A549 (cell line): ENCODE data around the gene PTPRD. TPM values are rescaled to one million over a fixed set of nuclear protein-coding genes. Genes with fewer than 3 reads are reported as not detected.

ENCODE experiments used
- ATAC-seq, 2 experiments: fragments of 200-7000 bp in 1 of 2; fragments of >200 bp in 1 of 2; cut with Nextera tagmentation in 1 of 2; cut with Tn5 transposase in 1 of 2; 3 replicates each; pipeline versions ENCODE4 v1.8.0 to v1.9.1; 2018 to 2020; ENCODE audit warnings: mild to moderate bottlenecking in 1 of 2, moderate library complexity in 1 of 2
- CTCF ChIA-PET: fragments of 300-600 bp; sonication (Branson Sonifier 250); formaldehyde crosslinking; extraction: SDS; loops from one replicate; lab custom pipeline; 2021; ENCODE audit warnings: antibody characterized with exemption, inconsistent platforms; lab: Yijun Ruan, JAX
- POLR2A ChIA-PET: fragments of 350-600 bp; formaldehyde crosslinking; extraction: SDS; loops from one replicate; lab custom pipeline; 2021; ENCODE audit warnings: antibody characterized with exemption, inconsistent platforms; lab: Yijun Ruan, JAX
- DNase-seq, 2 experiments: peaks; one replicate each; pipeline versions ENCODE4 v3.0.0 to v3.0.0-alpha.2; 2011 to 2016; ENCODE audit warnings: low read depth in 1 of 2, low spot score in 1 of 2
- FAIRE-seq: peaks from 2 replicates; lab custom pipeline; 2011; peaks lifted over from hg19 to GRCh38; lab: Jason Lieb, UNC
- H3K27ac ChIP-seq, 2 experiments: fragments of >200 bp; sonication (Bioruptor Twin); formaldehyde crosslinking; 3 replicates each; pipeline ENCODE4 v1.5.1; 2016 to 2017
- H3K4me1 ChIP-seq: fragments of >200 bp; sonication (Bioruptor Twin); formaldehyde crosslinking; 3 replicates; pipeline ENCODE4 v1.6.1; 2016
- H3K4me2 ChIP-seq: fragments of >200 bp; sonication (Bioruptor Twin); formaldehyde crosslinking; 3 replicates; pipeline ENCODE4 v1.6.1; 2016
- H3K4me3 ChIP-seq: fragments of >200 bp; sonication (Bioruptor Twin); formaldehyde crosslinking; 3 replicates; pipeline ENCODE4 v1.5.1; 2016
- H3K9me3 ChIP-seq: fragments of >200 bp; sonication (Bioruptor Twin); formaldehyde crosslinking; 3 replicates; pipeline ENCODE4 v1.6.1; 2016
- CBX2 ChIP-seq: fragments of 200-600 bp; sonication (generic); IDR thresholded peaks from 2 replicates; pipeline ENCODE4 v1.6.1; 2016; ENCODE audit warnings: low read depth, mild to moderate bottlenecking, borderline replicate concordance
- CBX8 ChIP-seq: fragments of 200-600 bp; sonication (generic); IDR thresholded peaks from 2 replicates; pipeline ENCODE4 v1.6.1; 2016
- CEBPB ChIP-seq, 2 experiments: fragments of >200 bp in 1 of 2; sonication (Bioruptor Twin) in 1 of 2; formaldehyde crosslinking in 1 of 2; IDR thresholded peaks; 2 replicates each; pipeline ENCODE4 v1.6.1; 2012 to 2016
- CHD4 ChIP-seq: fragments of 200-600 bp; sonication (generic); IDR thresholded peaks from 2 replicates; pipeline ENCODE4 v1.6.1; 2016; ENCODE audit warnings: antibody characterized with exemption, mild to moderate bottlenecking, borderline replicate concordance
- EP300 ChIP-seq, 2 experiments: fragments of >200 bp; sonication (Bioruptor Twin); formaldehyde crosslinking; IDR thresholded peaks; 2 replicates in 1 of 2; 3 replicates in 1 of 2; pipeline ENCODE4 v1.6.1; 2016 to 2017
- FOSB ChIP-seq: fragments of 250-450 bp; sonication (Bioruptor Pico); IDR thresholded peaks from 2 replicates; pipeline ENCODE4 v1.5.0; 2020; ENCODE audit warnings: mild to moderate bottlenecking, moderate library complexity
- FOXS1 ChIP-seq: fragments of 250-450 bp; sonication (Bioruptor Pico); IDR thresholded peaks from 2 replicates; pipeline ENCODE4 v1.5.0; 2020; ENCODE audit warnings: mild to moderate bottlenecking, moderate library complexity
- HDAC2 ChIP-seq: fragments of 200-600 bp; sonication (generic); IDR thresholded peaks from 2 replicates; pipeline ENCODE4 v1.6.1; 2016
- HOXB5 ChIP-seq: fragments of 250-450 bp; sonication (Bioruptor Pico); IDR thresholded peaks from 2 replicates; pipeline ENCODE4 v1.5.0; 2020; ENCODE audit warnings: mild to moderate bottlenecking, moderate library complexity
- JUNB ChIP-seq: fragments of >200 bp; sonication (Bioruptor Twin); formaldehyde crosslinking; IDR thresholded peaks from 2 replicates; pipeline ENCODE4 v1.6.1; 2016
- KDM1A ChIP-seq: fragments of 200-600 bp; sonication (generic); IDR thresholded peaks from 2 replicates; pipeline ENCODE4 v1.6.1; 2016; ENCODE audit warnings: low read depth, mild to moderate bottlenecking
- KDM5A ChIP-seq: fragments of 200-600 bp; sonication (generic); IDR thresholded peaks from 2 replicates; pipeline ENCODE4 v1.6.1; 2016; ENCODE audit warnings: antibody characterized with exemption, mild to moderate bottlenecking
- MAFK ChIP-seq: fragments of 450-650 bp; IDR thresholded peaks from 2 replicates; pipeline ENCODE4 v1.6.1; 2014; ENCODE audit not compliant: partially characterized antibody
- MYC ChIP-seq: IDR thresholded peaks from 2 replicates; pipeline ENCODE4 v1.6.1; 2012; ENCODE audit warnings: mild to moderate bottlenecking, inconsistent platforms, low read length, improper control_type of control experiment, borderline replicate concordance
- NPAS2 ChIP-seq: fragments of 250-450 bp; sonication (Bioruptor Pico); IDR thresholded peaks from 2 replicates; pipeline ENCODE4 v1.8.0; 2022; ENCODE audit warnings: mild to moderate bottlenecking, moderate library complexity, borderline replicate concordance
- PHF8 ChIP-seq: fragments of 200-600 bp; sonication (generic); IDR thresholded peaks from 2 replicates; pipeline ENCODE4 v1.6.1; 2016; ENCODE audit warnings: low read depth, mild to moderate bottlenecking, antibody characterized with exemption, moderate library complexity, borderline replicate concordance
- POLR2A ChIP-seq: IDR thresholded peaks from 2 replicates; pipeline ENCODE4 v1.6.1; 2012; ENCODE audit warnings: mild to moderate bottlenecking, low read length
- POLR2AphosphoS2 ChIP-seq: conservative IDR thresholded peaks from 2 replicates; pipeline ENCODE4 v1.6.1; 2012; ENCODE audit warnings: low read length, improper control_type of control experiment, inconsistent platforms
- RAD21 ChIP-seq, 2 experiments: fragments of >200 bp in 1 of 2; sonication (Bioruptor Twin) in 1 of 2; formaldehyde crosslinking in 1 of 2; IDR thresholded peaks in 1 of 2; conservative IDR thresholded peaks in 1 of 2; 2 replicates in 1 of 2; 3 replicates in 1 of 2; pipeline ENCODE4 v1.6.1; 2012 to 2018; ENCODE audit warnings: inconsistent platforms in 1 of 2
- RCOR1 ChIP-seq: fragments of 150-350 bp; IDR thresholded peaks from 2 replicates; pipeline ENCODE4 v1.6.1; 2014; ENCODE audit warnings: antibody characterized with exemption, low read length, low read depth
- SMC3 ChIP-seq: fragments of >200 bp; sonication (Bioruptor Twin); formaldehyde crosslinking; IDR thresholded peaks from 3 replicates; pipeline ENCODE4 v1.6.1; 2018; ENCODE audit warnings: inconsistent platforms
- SREBF2 ChIP-seq: fragments of 450-650 bp; IDR thresholded peaks from 2 replicates; pipeline ENCODE4 v1.6.1; 2014; ENCODE audit warnings: mild to moderate bottlenecking, moderate library complexity
- ZC3H11A ChIP-seq: fragments of 450-650 bp; IDR thresholded peaks from 2 replicates; pipeline ENCODE4 v1.6.1; 2014; ENCODE audit warnings: antibody characterized with exemption, mild to moderate bottlenecking
- WGBS: methylation state at CpG from one replicate; pipeline ENCODE4 v1.1.6; 2017; ENCODE audit errors: missing lambda C conversion rate; 5-methylcytosine and 5-hydroxymethylcytosine counted together
- polyA plus RNA-seq, 4 experiments: library from polyadenylated mRNA; depleted of rRNA in 3 of 4; stranded (reverse); fragments of >200 nt; fragmentation: RNase III in 1 of 4; extraction: RNeasy Plus Mini Kit Qiagen cat#74134 plus additional on column Dnase treatment in 1 of 4; gene quantifications; 2 replicates in 3 of 4; 3 replicates in 1 of 4; pipeline ENCODE4 v1.2.3, GENCODE V29; 2011 to 2017
- TF ChIP-seq, protein P1 (sequence below): fragments of >200 bp; sonication (Bioruptor Twin); formaldehyde crosslinking; IDR thresholded peaks from 2 replicates; pipeline ENCODE4 v1.6.1; 2016
- TF ChIP-seq, protein P2 (sequence below): fragments of >200 bp; sonication (Bioruptor Twin); formaldehyde crosslinking; IDR thresholded peaks from 3 replicates; pipeline ENCODE4 v1.6.1; 2016
- TF ChIP-seq, protein P3 (sequence below): IDR thresholded peaks from 2 replicates; pipeline ENCODE4 v1.6.1; 2012; ENCODE audit warnings: low read depth, borderline replicate concordance
- TF ChIP-seq, protein P4 (sequence below): IDR thresholded peaks from 2 replicates; pipeline ENCODE4 v1.6.1; 2012
- TF ChIP-seq, protein P5 (sequence below): fragments of >200 bp; sonication (Bioruptor Twin); formaldehyde crosslinking; IDR thresholded peaks from 3 replicates; pipeline ENCODE4 v1.5.1; 2016
- TF ChIP-seq, protein P6 (sequence below): fragments of 250-450 bp; sonication (Bioruptor Pico); IDR thresholded peaks from 2 replicates; pipeline ENCODE4 v1.5.0; 2020; ENCODE audit warnings: low read depth, mild to moderate bottlenecking, moderate library complexity

The PTPRD gene
- polyA plus RNA-seq, 2 of the 4 experiments (the other 2 are of a cell fraction), result 0.39 to 1.3 TPM

DNA sequence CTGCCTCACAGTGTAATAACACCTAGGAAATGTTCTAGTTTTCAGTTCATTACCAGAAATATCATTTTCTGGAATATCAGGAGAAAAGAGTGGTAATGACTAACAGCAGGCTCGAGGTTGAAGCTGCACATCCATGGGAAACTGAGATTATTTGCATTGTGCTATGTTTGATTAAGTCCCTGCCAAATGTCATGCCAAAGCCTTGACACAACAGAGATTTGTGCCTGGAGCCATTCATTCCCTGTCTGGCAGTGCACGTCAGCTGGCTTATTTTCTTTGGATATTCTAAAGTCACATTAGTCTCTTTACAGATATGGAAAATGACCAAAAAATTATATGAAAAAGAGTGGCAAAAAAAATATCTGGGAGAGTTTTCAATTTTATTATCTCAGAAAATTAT lies 848.0 kb downstream of the PTPRD start:
- no peaks in the 10 kb centered on the region for H3K9me3 ChIP-seq
- no peak for DNase-seq
- no peaks in the 10 kb centered on the region for H3K4me1 ChIP-seq
- 11% methylated on average over 2 of the region's 2 CpGs for WGBS
- no peak for ATAC-seq
- TF ChIP-seq MAFK, result no peak
- no peak for TF ChIP-seq SMC3
- no peak for TF ChIP-seq POLR2AphosphoS2
- TF ChIP-seq, protein P1, sequence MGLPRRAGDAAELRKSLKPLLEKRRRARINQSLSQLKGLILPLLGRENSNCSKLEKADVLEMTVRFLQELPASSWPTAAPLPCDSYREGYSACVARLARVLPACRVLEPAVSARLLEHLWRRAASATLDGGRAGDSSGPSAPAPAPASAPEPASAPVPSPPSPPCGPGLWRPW, result no peak
- TF ChIP-seq POLR2A, result no peak
- TF ChIP-seq NPAS2 (CRISPR knock-in tag), result no peak
- no peak for TF ChIP-seq RCOR1
- TF ChIP-seq JUNB, result no peak
- TF ChIP-seq, protein P2, sequence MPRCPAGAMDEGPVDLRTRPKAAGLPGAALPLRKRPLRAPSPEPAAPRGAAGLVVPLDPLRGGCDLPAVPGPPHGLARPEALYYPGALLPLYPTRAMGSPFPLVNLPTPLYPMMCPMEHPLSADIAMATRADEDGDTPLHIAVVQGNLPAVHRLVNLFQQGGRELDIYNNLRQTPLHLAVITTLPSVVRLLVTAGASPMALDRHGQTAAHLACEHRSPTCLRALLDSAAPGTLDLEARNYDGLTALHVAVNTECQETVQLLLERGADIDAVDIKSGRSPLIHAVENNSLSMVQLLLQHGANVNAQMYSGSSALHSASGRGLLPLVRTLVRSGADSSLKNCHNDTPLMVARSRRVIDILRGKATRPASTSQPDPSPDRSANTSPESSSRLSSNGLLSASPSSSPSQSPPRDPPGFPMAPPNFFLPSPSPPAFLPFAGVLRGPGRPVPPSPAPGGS, result no peak
- TF ChIP-seq, all 56 proteins: peak for 0
- no peak for FAIRE-seq
- ChIA-PET POLR2A (no interaction called here), CTCF (no interaction called here)
- Histone ChIP-seq H3K4me2 (no peak overlapping the region), H3K27ac (no peak overlapping the region), H3K4me3 (no peak overlapping the region)

DNA sequence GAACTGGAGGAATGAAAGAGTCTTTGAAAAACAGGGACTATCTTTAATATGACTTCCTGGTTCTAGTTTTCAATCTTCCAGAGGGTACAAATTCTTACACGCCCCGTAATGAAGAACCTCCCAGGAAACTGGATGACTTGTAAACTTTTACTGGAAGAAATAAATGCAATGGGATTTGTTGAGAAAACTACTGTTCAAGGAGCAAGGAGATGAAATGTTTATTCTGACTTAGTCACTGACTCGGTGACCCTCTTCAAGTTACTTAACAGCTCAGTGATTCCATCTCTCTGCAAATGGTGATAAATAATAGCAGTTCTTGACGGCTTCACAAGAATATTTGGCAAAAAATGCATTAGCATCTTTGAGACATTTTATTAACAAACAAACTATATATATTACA lies 858.6 kb downstream of the PTPRD start:
- Histone ChIP-seq H3K4me2 (no peak overlapping the region), H3K27ac (no peak overlapping the region), H3K4me1 (no peaks in the 10 kb centered on the region), H3K4me3 (no peak overlapping the region), H3K9me3 (no peaks in the 10 kb centered on the region)
- DNase-seq (peak in 1 of 2 experiments; percentile 19), ATAC-seq (no peak), FAIRE-seq (no peak)
- ChIA-PET POLR2A (no interaction called here), CTCF (no interaction called here)
- WGBS, result 0% methylated on average over 4 of the region's 4 CpGs
- TF ChIP-seq KDM1A (no peak), CHD4 (no peak), SMC3 (no peak), HOXB5 (CRISPR knock-in tag) (no peak), SREBF2 (no peak), RAD21 (conservative IDR thresholded peaks at IDR 0.05 in 1 of 2, IDR thresholded peaks at IDR 0.05 in 1 of 2) (no peak)

DNA sequence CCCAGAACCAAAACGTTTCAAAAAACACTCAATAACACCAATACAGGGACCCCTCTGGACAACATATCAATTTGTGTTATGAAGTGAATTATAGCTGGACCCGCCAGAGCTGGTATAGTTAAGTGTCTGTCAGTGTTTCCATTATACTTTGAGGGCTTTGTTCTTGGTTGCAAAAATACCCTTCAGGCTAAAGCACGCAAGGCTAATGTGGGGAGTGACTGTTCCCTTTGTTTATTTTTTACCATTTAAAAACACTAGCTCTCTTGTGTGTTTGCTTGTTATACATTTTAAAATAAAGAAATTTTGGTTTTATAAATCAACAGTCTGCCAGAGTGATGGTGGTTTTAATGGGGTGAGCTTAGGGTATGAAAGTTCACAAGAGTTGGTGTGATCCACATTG lies 859.5 kb downstream of the PTPRD start:
- no peak for ATAC-seq
- TF ChIP-seq, protein P3, sequence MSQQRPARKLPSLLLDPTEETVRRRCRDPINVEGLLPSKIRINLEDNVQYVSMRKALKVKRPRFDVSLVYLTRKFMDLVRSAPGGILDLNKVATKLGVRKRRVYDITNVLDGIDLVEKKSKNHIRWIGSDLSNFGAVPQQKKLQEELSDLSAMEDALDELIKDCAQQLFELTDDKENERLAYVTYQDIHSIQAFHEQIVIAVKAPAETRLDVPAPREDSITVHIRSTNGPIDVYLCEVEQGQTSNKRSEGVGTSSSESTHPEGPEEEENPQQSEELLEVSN, result no peak
- TF ChIP-seq MYC, result no peak
- no peak for TF ChIP-seq RAD21 (conservative IDR thresholded peaks at IDR 0.05 in 1 of 2, IDR thresholded peaks at IDR 0.05 in 1 of 2)
- no peak for TF ChIP-seq CBX8
- TF ChIP-seq FOSB, result no peak
- TF ChIP-seq EP300 (IDR thresholded peaks at IDR 0.05), result no peak
- no peak for TF ChIP-seq SREBF2
- no peak for TF ChIP-seq NPAS2 (CRISPR knock-in tag)
- TF ChIP-seq, protein P4, sequence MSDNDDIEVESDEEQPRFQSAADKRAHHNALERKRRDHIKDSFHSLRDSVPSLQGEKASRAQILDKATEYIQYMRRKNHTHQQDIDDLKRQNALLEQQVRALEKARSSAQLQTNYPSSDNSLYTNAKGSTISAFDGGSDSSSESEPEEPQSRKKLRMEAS, result no peak
- TF ChIP-seq HOXB5 (CRISPR knock-in tag), result no peak
- TF ChIP-seq, protein P5, sequence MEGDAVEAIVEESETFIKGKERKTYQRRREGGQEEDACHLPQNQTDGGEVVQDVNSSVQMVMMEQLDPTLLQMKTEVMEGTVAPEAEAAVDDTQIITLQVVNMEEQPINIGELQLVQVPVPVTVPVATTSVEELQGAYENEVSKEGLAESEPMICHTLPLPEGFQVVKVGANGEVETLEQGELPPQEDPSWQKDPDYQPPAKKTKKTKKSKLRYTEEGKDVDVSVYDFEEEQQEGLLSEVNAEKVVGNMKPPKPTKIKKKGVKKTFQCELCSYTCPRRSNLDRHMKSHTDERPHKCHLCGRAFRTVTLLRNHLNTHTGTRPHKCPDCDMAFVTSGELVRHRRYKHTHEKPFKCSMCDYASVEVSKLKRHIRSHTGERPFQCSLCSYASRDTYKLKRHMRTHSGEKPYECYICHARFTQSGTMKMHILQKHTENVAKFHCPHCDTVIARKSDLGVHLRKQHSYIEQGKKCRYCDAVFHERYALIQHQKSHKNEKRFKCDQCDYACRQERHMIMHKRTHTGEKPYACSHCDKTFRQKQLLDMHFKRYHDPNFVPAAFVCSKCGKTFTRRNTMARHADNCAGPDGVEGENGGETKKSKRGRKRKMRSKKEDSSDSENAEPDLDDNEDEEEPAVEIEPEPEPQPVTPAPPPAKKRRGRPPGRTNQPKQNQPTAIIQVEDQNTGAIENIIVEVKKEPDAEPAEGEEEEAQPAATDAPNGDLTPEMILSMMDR, result no peak
- TF ChIP-seq FOXS1, result no peak
- TF ChIP-seq CEBPB (IDR thresholded peaks at IDR 0.05), result no peak
- TF ChIP-seq PHF8, result no peak
- TF ChIP-seq ZC3H11A, result no peak
- TF ChIP-seq HDAC2, result no peak
- TF ChIP-seq CBX2, result no peak
- TF ChIP-seq, protein P6, sequence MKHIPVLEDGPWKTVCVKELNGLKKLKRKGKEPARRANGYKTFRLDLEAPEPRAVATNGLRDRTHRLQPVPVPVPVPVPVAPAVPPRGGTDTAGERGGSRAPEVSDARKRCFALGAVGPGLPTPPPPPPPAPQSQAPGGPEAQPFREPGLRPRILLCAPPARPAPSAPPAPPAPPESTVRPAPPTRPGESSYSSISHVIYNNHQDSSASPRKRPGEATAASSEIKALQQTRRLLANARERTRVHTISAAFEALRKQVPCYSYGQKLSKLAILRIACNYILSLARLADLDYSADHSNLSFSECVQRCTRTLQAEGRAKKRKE (CRISPR knock-in tag), result no peak
- TF ChIP-seq KDM5A, result no peak
- POLR2A ChIA-PET, result no interaction called here

More for the DNA sequence above, 859.5 kb downstream of the PTPRD start:
- H3K4me3 ChIP-seq, result no peak overlapping the region
- DNase-seq (no peak), FAIRE-seq (no peak)
- H3K27ac ChIP-seq, result no peak overlapping the region
- no peak overlapping the region for H3K4me2 ChIP-seq
- H3K9me3 ChIP-seq, result no peaks in the 10 kb centered on the region
- H3K4me1 ChIP-seq, result no peaks in the 10 kb centered on the region
- 4% methylated on average over 3 of the region's 3 CpGs for WGBS
- CTCF ChIA-PET, result no interaction called here
